Stimulated activated CD8-positive, alpha-beta memory T cell treated with anti-CD3 and anti-CD28 coated beads, Interleukin-15, amount 100 ng/mL, for 48 hours (primary cell): Measurements from ENCODE around the gene BLTP1.
"Not testable (repeated sequence)": the region's sequence is repeated elsewhere in the genome, so short reads cannot be mapped to it uniquely, and the experiment has no call there.

ENCODE experiments used
- DNase-seq, 2 donors: peaks; one replicate each; pipeline ENCODE4 v3.0.0-alpha.2; 2020; ENCODE audit warnings: low read depth in 2 of 2

The BLTP1 gene

GRCh38 chr4:122151982-122152710 is at the start of gene BLTP1:
TSS of gene BLTP1 (plus strand) at chr4:122152331. CDS start at chr4:122170648, 18,317 bp downstream.
- DNase-seq: peak; percentile 80 to 82

- DNase-seq: no peak
These were observed 47.9 kb upstream of the BLTP1 start for GRCh38 chr4:122104184-122104583.

GRCh38 chr4:122107680-122108079 is 44.5 kb upstream of the BLTP1 start:
- no peak for DNase-seq

- not testable (repeated sequence) for DNase-seq
These were observed 41.8 kb upstream of the BLTP1 start for GRCh38 chr4:122110304-122110703.

GRCh38 chr4:122117743-122118142 is 34.4 kb upstream of the BLTP1 start:
- no peak for DNase-seq

GRCh38 chr4:122118243-122118642 is 33.9 kb upstream of the BLTP1 start:
- DNase-seq: no peak

- DNase-seq: no peak
These were observed 32.4 kb upstream of the BLTP1 start for GRCh38 chr4:122119739-122120138.

GRCh38 chr4:122121593-122121992 is 30.5 kb upstream of the BLTP1 start:
- DNase-seq: no peak

GRCh38 chr4:122122083-122122482 is 30.0 kb upstream of the BLTP1 start:
- DNase-seq: no peak

GRCh38 chr4:122129061-122129460 is 23.1 kb upstream of the BLTP1 start:
- DNase-seq: no peak

- no peak for DNase-seq
These were observed 20.5 kb upstream of the BLTP1 start for GRCh38 chr4:122131562-122132157.

- DNase-seq: no peak
These were observed 19.2 kb upstream of the BLTP1 start for GRCh38 chr4:122132891-122133290.

- no peak for DNase-seq
These were observed 13.0 kb upstream of the BLTP1 start for GRCh38 chr4:122139139-122139538.

GRCh38 chr4:122140834-122141233 is 11.3 kb upstream of the BLTP1 start:
- DNase-seq: no peak

- DNase-seq: no peak
These were observed 9.4 kb upstream of the BLTP1 start for GRCh38 chr4:122142687-122143086.

- DNase-seq: no peak
These were observed 5.5 kb upstream of the BLTP1 start for GRCh38 chr4:122146652-122147051.

GRCh38 chr4:122150931-122151330 is 1.2 kb upstream of the BLTP1 start:
- DNase-seq: no peak

GRCh38 chr4:122152711-122153226 is 638 bp downstream of the BLTP1 start:
- DNase-seq: peak; percentile 2 to 22

- no peak for DNase-seq
These were observed 4.7 kb downstream of the BLTP1 start for GRCh38 chr4:122156819-122157218.

- DNase-seq: no peak
These were observed 11.2 kb downstream of the BLTP1 start for GRCh38 chr4:122163301-122163700.

- DNase-seq: no peak
These were observed 11.6 kb downstream of the BLTP1 start for GRCh38 chr4:122163767-122164166.

GRCh38 chr4:122167369-122167768 is 15.2 kb downstream of the BLTP1 start:
- DNase-seq: no peak

GRCh38 chr4:122170775-122171174 is 18.6 kb downstream of the BLTP1 start:
- DNase-seq: no peak
